ENCODE data around the gene BLM.
"Not testable (repeated sequence)": the region's sequence is repeated elsewhere in the genome, so short reads cannot be mapped to it uniquely, and the experiment has no call there.

The BLM gene

DNA sequence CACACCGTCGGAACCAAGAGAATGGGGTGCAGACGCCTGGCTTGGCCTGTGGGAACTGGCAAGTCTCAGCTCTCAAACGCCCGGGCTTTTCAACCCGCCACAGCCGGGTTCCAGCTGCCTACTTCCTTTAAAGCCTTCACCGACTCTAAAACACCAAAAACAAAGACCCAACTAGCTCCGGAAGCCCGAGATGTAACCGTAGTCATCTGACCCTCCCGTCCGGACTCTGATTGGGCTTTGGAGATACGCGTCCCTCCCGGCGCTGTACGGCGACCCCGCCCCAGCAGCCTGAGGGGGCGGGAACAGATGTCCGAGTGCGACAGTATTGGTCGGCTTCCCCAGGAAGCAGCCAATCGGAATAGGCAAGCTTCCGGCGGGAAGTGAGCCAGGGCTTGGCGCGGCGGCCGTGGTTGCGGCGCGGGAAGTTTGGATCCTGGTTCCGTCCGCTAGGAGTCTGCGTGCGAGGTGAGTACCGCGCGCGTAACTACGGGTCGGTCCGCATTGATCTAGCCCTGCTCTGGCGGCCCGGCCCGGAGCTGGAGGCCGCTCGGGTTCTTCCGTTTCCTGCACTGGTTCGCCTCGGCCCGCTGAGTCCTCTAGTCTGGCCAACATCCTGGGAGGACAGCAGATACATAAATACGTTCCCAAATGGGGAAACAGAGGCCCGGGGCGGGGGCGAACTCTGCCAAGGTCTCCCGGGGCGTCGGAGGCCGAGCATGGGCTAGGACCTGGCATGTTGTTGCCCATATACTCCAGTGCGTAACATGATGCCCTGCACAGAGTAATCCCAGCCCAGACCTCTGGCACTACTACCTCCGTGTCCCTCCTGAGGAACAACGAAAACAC is at the start of gene BLM:
Gene BLM, plus strand, starts transcription at position 371 of the 846 bp plus-strand sequence. CDS start 30,047 bp downstream, outside the sequence.
- TF ChIP-seq, protein P1, sequence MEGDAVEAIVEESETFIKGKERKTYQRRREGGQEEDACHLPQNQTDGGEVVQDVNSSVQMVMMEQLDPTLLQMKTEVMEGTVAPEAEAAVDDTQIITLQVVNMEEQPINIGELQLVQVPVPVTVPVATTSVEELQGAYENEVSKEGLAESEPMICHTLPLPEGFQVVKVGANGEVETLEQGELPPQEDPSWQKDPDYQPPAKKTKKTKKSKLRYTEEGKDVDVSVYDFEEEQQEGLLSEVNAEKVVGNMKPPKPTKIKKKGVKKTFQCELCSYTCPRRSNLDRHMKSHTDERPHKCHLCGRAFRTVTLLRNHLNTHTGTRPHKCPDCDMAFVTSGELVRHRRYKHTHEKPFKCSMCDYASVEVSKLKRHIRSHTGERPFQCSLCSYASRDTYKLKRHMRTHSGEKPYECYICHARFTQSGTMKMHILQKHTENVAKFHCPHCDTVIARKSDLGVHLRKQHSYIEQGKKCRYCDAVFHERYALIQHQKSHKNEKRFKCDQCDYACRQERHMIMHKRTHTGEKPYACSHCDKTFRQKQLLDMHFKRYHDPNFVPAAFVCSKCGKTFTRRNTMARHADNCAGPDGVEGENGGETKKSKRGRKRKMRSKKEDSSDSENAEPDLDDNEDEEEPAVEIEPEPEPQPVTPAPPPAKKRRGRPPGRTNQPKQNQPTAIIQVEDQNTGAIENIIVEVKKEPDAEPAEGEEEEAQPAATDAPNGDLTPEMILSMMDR (conservative IDR thresholded peaks at IDR 0.05; ENCODE audit: low read depth, low read length), result no peak
- peak within 1 kb of the TSS; percentile 87 for H3K4me3 ChIP-seq (ENCODE audit: low read length)
- peak; percentile 88 for DNase-seq (ENCODE audit: low read depth)

DNA sequence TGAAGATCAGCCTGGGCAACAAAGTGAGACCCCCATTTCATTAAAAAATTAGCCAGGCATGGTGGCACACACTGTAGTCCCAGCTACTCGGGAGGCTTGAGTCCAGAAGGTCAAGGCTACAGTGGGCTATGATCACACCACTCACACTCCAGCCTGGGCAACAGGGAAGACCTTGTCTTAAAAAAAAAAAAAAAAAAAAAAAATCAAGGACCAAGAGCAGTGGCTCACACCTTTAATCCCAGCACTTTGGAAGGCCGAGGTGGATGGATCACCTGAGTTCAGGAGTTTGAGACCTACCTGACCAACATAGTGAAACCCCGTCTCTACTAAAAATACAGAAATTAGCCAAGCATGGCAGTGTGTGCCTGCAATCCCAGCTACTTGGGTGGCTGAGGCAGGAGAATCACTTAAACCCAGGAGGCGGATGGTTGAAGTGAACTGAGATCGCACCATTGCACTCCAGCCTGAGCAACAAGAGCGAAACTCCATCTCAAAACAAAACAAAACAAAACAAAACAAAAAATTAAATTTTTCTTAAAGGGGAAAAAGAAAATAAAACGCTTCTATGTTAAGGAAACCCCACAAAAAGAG is 49.3 kb upstream of the BLM start:
- H3K4me3 ChIP-seq (ENCODE audit: low read length); DNase-seq (ENCODE audit: low read depth): not testable (repeated sequence)

DNA sequence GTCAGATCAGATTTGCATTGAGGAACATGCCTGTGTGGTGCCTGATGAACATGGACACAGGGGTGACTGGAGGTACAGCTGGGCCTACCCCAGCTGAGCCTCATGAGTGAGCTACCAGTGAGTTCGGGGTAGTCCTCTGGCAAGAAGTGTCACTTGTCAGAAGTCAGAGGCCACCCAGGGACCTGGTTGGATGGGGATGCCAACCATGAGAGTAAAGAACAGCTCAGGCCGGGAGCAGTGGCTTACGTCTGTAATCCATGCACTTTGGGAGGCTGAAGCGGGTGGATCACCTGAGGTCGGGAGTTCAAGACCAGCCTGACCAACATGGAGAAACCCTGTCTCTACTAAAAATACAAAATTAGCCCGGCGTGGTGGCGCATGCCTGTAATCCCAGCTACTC is 46.5 kb upstream of the BLM start:
- H3K4me3 ChIP-seq (ENCODE audit: low read length); DNase-seq (ENCODE audit: low read depth): not testable (repeated sequence)

- H3K4me3 ChIP-seq (ENCODE audit: low read length), result no peak overlapping the region
- TF ChIP-seq, protein P1 (conservative IDR thresholded peaks at IDR 0.05; ENCODE audit: low read depth, low read length), result no peak
- no peak for DNase-seq (ENCODE audit: low read depth)
Observed at GRCh38 chr15:90671216-90671615, 45.9 kb upstream of the BLM start.

- H3K4me3 ChIP-seq (ENCODE audit: low read length), result not testable (repeated sequence)
Observed at GRCh38 chr15:90673357-90673756, 43.8 kb upstream of the BLM start.

GRCh38 chr15:90674476-90674875 is 42.7 kb upstream of the BLM start:
- H3K4me3 ChIP-seq (ENCODE audit: low read length), result no peak overlapping the region
- TF ChIP-seq, protein P1 (conservative IDR thresholded peaks at IDR 0.05; ENCODE audit: low read depth, low read length), result no peak
- DNase-seq (ENCODE audit: low read depth), result no peak

More at GRCh38 chr15:90673357-90673756, 43.8 kb upstream of the BLM start:
- not testable (repeated sequence) for DNase-seq (ENCODE audit: low read depth)

- DNase-seq (ENCODE audit: low read depth), result no peak
- H3K4me3 ChIP-seq (ENCODE audit: low read length), result no peak overlapping the region
- TF ChIP-seq, protein P1 (conservative IDR thresholded peaks at IDR 0.05; ENCODE audit: low read depth, low read length), result no peak
Observed at GRCh38 chr15:90675464-90675863, 41.7 kb upstream of the BLM start.

GRCh38 chr15:90677807-90678790 is 39.0 kb upstream of the BLM start:
- DNase-seq (ENCODE audit: low read depth), result no peak
- TF ChIP-seq, protein P1 (conservative IDR thresholded peaks at IDR 0.05; ENCODE audit: low read depth, low read length), result no peak

More at GRCh38 chr15:90677807-90678790, 39.0 kb upstream of the BLM start:
- H3K4me3 ChIP-seq (ENCODE audit: low read length), result no peak overlapping the region
